IPS-18a (cell line): ENCODE data around the gene SEPTIN8.

Experiments
- H3K27ac ChIP-seq: one replicate; pipeline ENCODE4 v1.5.1; 2013; ENCODE audit warnings: low read length
- H3K27me3 ChIP-seq: one replicate; pipeline ENCODE4 v1.6.1; 2013; ENCODE audit warnings: mild to moderate bottlenecking, low read length; ENCODE audit not compliant: control insufficient read depth, insufficient read depth
- H3K36me3 ChIP-seq: one replicate; pipeline ENCODE4 v1.6.1; 2013; ENCODE audit warnings: low read depth, low read length; ENCODE audit not compliant: control insufficient read depth
- H3K4me1 ChIP-seq: one replicate; pipeline ENCODE4 v1.6.1; 2013; ENCODE audit warnings: low read depth, low read length; ENCODE audit not compliant: control insufficient read depth
- H3K4me3 ChIP-seq: one replicate; pipeline ENCODE4 v1.5.1; 2013; ENCODE audit warnings: low read length
- H3K9ac ChIP-seq: one replicate; pipeline ENCODE4 v1.6.1; 2013; ENCODE audit warnings: mild to moderate bottlenecking, low read length, moderate library complexity
- H3K9me3 ChIP-seq: one replicate; pipeline ENCODE4 v1.6.1; 2013; ENCODE audit warnings: low read depth, low read length; ENCODE audit not compliant: control insufficient read depth

Gene SEPTIN8

GRCh38 chr5:132760601-132761317 lies 16.3 kb downstream of the SEPTIN8 start:
- Histone ChIP-seq H3K9me3 (no peaks in the 10 kb centered on the region), H3K4me3 (no peak overlapping the region), H3K4me1 (no peaks in the 10 kb centered on the region), H3K27me3 (no peaks in the 10 kb centered on the region), H3K36me3 (no peaks in the 10 kb centered on the region), H3K27ac (no peak overlapping the region), H3K9ac (no peak overlapping the region)

GRCh38 chr5:132760049-132760420 lies 17.0 kb downstream of the SEPTIN8 start:
- H3K9me3 ChIP-seq, result no peaks in the 10 kb centered on the region
- H3K36me3 ChIP-seq, result no peaks in the 10 kb centered on the region
- H3K4me3 ChIP-seq, result no peak overlapping the region
- no peak overlapping the region for H3K27ac ChIP-seq
- no peaks in the 10 kb centered on the region for H3K27me3 ChIP-seq
- H3K4me1 ChIP-seq, result peaks cover 5% of the 10 kb centered on the region
- H3K9ac ChIP-seq, result no peak overlapping the region

- H3K27ac ChIP-seq, result no peak overlapping the region
- no peak overlapping the region for H3K9ac ChIP-seq
- no peaks in the 10 kb centered on the region for H3K9me3 ChIP-seq
- no peaks in the 10 kb centered on the region for H3K36me3 ChIP-seq
- H3K4me1 ChIP-seq, result peaks cover 6% of the 10 kb centered on the region
- no peak overlapping the region for H3K4me3 ChIP-seq
- H3K27me3 ChIP-seq, result no peaks in the 10 kb centered on the region
Measured at GRCh38 chr5:132759114-132760048, 17.7 kb downstream of the SEPTIN8 start.

GRCh38 chr5:132758451-132758850 lies 18.6 kb downstream of the SEPTIN8 start:
- no peaks in the 10 kb centered on the region for H3K9me3 ChIP-seq
- H3K27ac ChIP-seq, result no peak overlapping the region
- no peak overlapping the region for H3K4me3 ChIP-seq
- H3K4me1 ChIP-seq, result peaks cover 6% of the 10 kb centered on the region
- no peaks in the 10 kb centered on the region for H3K27me3 ChIP-seq
- H3K9ac ChIP-seq, result no peak overlapping the region
- H3K36me3 ChIP-seq, result no peaks in the 10 kb centered on the region

DNA sequence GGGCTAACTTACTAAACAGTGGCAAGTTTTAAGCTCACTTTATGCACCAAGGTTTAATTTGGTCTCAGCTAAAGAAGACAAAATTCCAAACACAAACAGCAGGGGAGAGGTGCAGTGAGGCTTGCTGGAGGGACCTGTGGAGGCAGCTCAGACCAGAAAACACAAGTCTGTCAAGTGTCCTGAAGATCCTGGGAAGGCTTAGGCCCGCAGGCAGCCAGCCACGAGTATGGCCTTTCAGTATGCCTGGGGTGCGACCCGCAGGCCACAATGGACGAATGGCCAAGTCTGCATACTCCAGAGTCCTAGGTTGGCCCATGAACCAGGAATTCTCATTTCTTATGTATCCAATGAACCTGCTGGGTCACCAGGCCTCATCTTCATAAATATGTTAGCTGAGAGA lies 20.5 kb downstream of the SEPTIN8 start:
- H3K36me3 ChIP-seq, result no peaks in the 10 kb centered on the region
- peaks cover 6% of the 10 kb centered on the region for H3K4me1 ChIP-seq
- H3K9me3 ChIP-seq, result no peaks in the 10 kb centered on the region
- peaks cover 2% of the 10 kb centered on the region for H3K27me3 ChIP-seq
- no peak overlapping the region for H3K9ac ChIP-seq
- H3K4me3 ChIP-seq, result no peak overlapping the region
- no peak overlapping the region for H3K27ac ChIP-seq

DNA sequence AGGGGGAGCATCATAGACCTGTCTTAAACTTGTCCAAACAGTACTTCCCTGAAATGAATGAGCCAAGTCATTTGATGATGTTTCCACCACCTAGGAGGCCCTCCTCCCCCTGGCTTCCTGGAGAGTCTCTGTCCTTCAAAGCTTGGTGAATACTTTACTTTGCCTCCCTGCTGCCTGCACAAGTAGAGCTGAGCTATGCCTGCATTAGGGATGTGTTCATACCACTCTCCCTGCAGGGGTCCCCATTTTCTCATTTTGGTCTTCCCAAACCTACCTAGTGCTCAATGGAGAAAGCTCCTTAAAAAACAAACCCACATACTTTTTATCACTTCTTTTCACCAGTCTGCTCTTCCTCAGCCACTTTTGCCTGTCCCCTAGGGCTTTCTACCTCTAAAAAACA lies 22.1 kb downstream of the SEPTIN8 start:
- H3K9me3 ChIP-seq, result no peaks in the 10 kb centered on the region
- H3K27ac ChIP-seq, result no peak overlapping the region
- H3K36me3 ChIP-seq, result no peaks in the 10 kb centered on the region
- no peak overlapping the region for H3K9ac ChIP-seq
- peaks cover 16% of the 10 kb centered on the region for H3K27me3 ChIP-seq
- H3K4me1 ChIP-seq, result peaks cover 6% of the 10 kb centered on the region
- H3K4me3 ChIP-seq, result no peak overlapping the region

DNA sequence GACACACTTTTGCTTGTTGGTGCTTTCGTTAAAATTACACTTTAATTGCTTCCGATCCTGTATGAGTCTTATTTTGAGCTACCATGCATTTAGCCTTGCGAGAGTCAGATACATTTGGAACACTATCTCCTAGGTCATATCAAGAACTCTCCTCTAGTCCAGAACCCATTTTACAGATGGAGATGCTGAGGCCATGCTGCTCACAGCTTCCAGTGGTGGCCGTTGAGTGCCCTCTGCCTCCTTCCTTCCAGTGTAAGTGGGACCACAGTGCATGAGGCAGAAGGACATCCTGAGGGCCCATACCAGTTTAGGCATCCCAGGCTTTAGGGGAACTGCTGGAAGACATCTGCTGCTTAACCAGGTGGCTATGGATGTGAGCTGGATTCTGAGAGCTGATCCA lies 22.9 kb downstream of the SEPTIN8 start:
- no peak overlapping the region for H3K9ac ChIP-seq
- no peak overlapping the region for H3K4me3 ChIP-seq
- H3K4me1 ChIP-seq, result peaks cover 6% of the 10 kb centered on the region
- H3K36me3 ChIP-seq, result no peaks in the 10 kb centered on the region
- peaks cover 24% of the 10 kb centered on the region for H3K27me3 ChIP-seq
- no peak overlapping the region for H3K27ac ChIP-seq
- no peaks in the 10 kb centered on the region for H3K9me3 ChIP-seq

DNA sequence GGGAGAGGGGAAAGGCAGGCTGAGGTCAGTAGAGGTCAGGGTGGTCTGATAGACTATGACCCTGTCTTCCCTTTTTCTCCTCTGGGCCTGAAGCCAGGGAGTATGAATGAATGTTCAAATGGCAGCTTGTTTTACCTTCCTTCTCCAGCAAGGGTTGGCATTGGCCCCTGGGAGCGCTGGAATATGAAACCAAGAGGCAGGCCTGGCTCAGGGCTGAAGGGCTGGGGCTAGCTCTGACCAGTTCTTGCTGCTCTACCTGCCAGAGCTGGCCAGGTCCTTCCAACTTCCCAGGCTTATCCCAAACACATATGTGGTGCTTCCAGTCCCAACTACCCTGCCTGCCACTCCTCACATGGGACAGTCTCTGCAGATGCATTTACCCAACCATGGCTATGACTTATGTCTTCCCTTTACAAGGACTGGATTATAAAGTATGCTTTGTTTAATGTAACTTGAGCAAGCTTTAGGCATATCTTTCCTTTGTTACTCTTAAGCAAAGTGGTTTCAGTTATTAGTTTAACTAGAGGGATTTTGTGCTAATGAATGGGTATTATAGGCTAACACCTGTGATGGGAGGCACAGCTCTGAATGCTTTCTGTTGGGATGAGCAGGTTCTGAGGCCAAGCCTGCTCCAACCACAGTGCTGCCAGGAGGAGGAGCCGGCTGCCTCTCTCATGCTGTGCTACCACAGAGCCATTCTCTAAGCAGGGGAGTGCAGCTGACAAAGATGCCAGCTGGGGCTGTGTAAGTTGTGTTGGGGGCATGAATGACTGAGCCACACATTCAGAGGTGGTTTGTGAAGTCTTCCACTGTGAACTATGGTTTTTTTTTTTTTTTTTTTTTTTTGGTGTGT lies 23.7 kb downstream of the SEPTIN8 start:
- Histone ChIP-seq H3K9me3 (no peaks in the 10 kb centered on the region), H3K4me1 (peaks cover 6% of the 10 kb centered on the region), H3K27me3 (peaks cover 32% of the 10 kb centered on the region), H3K9ac (no peak overlapping the region), H3K27ac (no peak overlapping the region), H3K36me3 (no peaks in the 10 kb centered on the region), H3K4me3 (no peak overlapping the region)

DNA sequence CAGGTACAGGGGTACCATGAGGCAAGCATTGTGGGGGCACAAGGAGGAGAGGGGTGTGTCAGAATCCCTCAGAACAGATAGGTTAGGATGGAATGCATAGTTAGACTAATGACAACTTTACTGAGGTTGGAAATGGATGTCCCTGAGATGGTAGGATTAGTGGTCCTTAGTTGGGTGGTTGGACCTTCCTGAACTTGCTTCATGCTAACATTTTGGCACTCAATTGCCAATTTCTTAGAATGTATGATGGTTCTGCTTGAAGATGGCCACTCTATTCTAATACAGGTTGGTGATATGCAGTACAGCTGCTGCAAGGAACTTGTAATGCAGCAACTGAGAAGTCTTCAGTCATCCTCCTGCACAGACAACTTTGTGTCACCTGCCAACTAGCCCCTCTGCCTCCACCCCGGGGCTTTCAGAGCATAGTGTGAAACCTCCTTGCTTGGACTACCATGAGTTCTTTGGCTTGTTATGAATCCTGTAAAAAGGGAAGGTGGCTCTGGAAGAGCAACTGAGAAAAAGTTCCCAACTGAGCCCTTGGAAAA lies 24.4 kb downstream of the SEPTIN8 start:
- Histone ChIP-seq H3K36me3 (no peaks in the 10 kb centered on the region), H3K9ac (no peak overlapping the region), H3K9me3 (no peaks in the 10 kb centered on the region), H3K27ac (no peak overlapping the region), H3K27me3 (peaks cover 39% of the 10 kb centered on the region), H3K4me1 (peaks cover 6% of the 10 kb centered on the region), H3K4me3 (no peak overlapping the region)

DNA sequence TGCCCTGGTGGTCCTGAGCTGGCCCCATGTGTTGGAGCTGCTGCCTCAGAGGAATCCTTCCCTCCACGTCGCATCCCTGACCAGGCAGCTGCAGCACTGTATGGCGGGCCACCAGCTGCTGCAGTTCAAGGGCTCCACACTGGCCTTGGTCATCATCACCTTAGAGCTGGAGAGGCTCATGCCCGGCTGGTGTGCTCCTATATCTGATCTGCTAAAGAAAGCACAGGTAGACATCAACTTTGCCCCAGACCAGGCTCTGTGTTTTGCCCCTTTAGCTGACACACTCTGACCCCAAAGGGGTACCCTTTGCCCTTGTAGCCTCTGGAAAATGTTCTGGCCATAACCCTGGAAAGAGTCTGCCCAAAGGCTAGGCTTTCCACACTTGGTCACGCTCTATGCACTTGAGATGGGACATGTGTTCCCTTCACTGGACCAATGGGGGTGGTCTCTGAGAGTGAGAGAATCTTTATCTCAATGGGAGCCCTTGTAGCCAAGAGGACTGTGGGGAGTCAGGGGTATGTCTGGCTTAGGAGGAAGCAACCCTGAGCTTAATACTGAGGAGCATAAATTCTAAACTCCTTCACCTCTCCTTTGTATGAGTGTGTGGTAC lies 25.0 kb downstream of the SEPTIN8 start:
- H3K9me3 ChIP-seq, result no peaks in the 10 kb centered on the region
- H3K4me1 ChIP-seq, result peaks cover 6% of the 10 kb centered on the region
- H3K4me3 ChIP-seq, result no peak overlapping the region
- peaks cover 45% of the 10 kb centered on the region for H3K27me3 ChIP-seq
- H3K36me3 ChIP-seq, result no peaks in the 10 kb centered on the region
- H3K9ac ChIP-seq, result no peak overlapping the region
- no peak overlapping the region for H3K27ac ChIP-seq

DNA sequence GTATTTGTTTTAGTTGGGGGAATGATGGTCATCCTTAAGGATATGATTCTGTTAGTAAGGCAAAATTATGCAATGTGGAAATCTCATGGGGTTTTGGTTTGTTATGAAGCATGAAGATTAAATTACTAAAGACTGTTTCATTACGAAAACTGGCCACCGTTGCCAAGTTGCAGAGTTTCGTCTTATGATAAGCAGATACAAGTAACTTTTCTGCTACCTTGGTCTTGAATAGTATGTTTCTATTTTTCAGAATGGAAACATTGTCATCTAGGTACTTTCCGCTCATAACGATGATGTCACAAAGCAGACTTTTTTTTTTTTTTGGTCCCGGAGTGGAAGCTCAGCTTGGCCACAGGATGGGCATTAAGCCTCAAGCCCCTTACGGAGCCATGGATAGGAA lies 25.6 kb downstream of the SEPTIN8 start:
- Histone ChIP-seq H3K4me1 (peaks cover 6% of the 10 kb centered on the region), H3K4me3 (no peak overlapping the region), H3K9ac (no peak overlapping the region), H3K9me3 (no peaks in the 10 kb centered on the region), H3K36me3 (no peaks in the 10 kb centered on the region), H3K27me3 (peaks cover 51% of the 10 kb centered on the region), H3K27ac (no peak overlapping the region)
